ENCODE measurements around the gene EIF5AL1.

EIF5AL1 gene

GRCh38 chr10:79561257-79561656, 48.9 kb downstream of the EIF5AL1 start:
- DNase-seq, result no peak

GRCh38 chr10:79562135-79562756, 49.9 kb downstream of the EIF5AL1 start:
- peak; percentile 22 for DNase-seq

- no peak for DNase-seq
Measured at GRCh38 chr10:79563426-79563825, 51.1 kb downstream of the EIF5AL1 start.

All from NCI-H226 (cell line).